CD4-positive, CD25-positive, alpha-beta regulatory T cell (primary cell): ENCODE data around the gene CLECL1. TPM values are rescaled to one million over a fixed set of nuclear protein-coding genes. Genes with fewer than 3 reads are reported as not detected.
A peak's percentile ranks its signal among the peaks of the same experiment; 100 is the strongest.

Experiments used
- ATAC-seq, 2 donors: fragments of 150-1000 bp; cut with Tn5 transposase; one replicate each; pipeline ENCODE4 v1.10.0; 2021; ENCODE audit warnings: low read depth in 2 of 2, moderate number of reproducible peaks in 2 of 2, moderate library complexity in 1 of 2
- DNase-seq, 3 donors: peaks; one replicate each; pipeline versions ENCODE4 v3.0.0 to v3.0.0-alpha.2; 2012 to 2022; ENCODE audit warnings: mixed read lengths in 1 of 3
- H3K27ac ChIP-seq: one replicate; pipeline ENCODE4 v1.7.0; 2013; ENCODE audit warnings: mild to moderate bottlenecking, low read length; ENCODE audit not compliant: insufficient read depth, poor library complexity, severe bottlenecking
- H3K27me3 ChIP-seq: one replicate; pipeline ENCODE4 v1.7.0; 2013; ENCODE audit warnings: low read length; ENCODE audit not compliant: control insufficient read depth, insufficient read depth
- H3K36me3 ChIP-seq: one replicate; pipeline ENCODE4 v1.7.0; 2013; ENCODE audit warnings: mild to moderate bottlenecking, low read length, moderate library complexity; ENCODE audit not compliant: control insufficient read depth, insufficient read depth
- H3K4me1 ChIP-seq: 2 replicates; pipeline ENCODE4 v1.7.0; 2013; ENCODE audit warnings: mild to moderate bottlenecking, low read length; ENCODE audit not compliant: insufficient read depth, control insufficient read depth, poor library complexity, severe bottlenecking
- H3K4me3 ChIP-seq: one replicate; pipeline ENCODE4 v1.7.0; 2013; ENCODE audit warnings: low read depth, mild to moderate bottlenecking, low read length, moderate library complexity
- H3K9me3 ChIP-seq, 2 experiments: 1 replicate in 1 of 2; 2 replicates in 1 of 2; pipeline ENCODE4 v1.7.0; 2013; ENCODE audit warnings: low read length in 2 of 2, mild to moderate bottlenecking in 1 of 2, moderate library complexity in 1 of 2; ENCODE audit not compliant: control insufficient read depth in 2 of 2
- H3K27ac Mint-ChIP-seq, 3 donors: one replicate each; pipeline ENCODE4 v1.8.0; 2020 to 2022; ENCODE audit warnings: mild to moderate bottlenecking in 3 of 3, mixed read lengths in 3 of 3, moderate library complexity in 2 of 3
- H3K27me3 Mint-ChIP-seq: one replicate; pipeline ENCODE4 v1.8.0; 2022; ENCODE audit warnings: mild to moderate bottlenecking, mixed read lengths
- H3K36me3 Mint-ChIP-seq: one replicate; pipeline ENCODE4 v1.8.0; 2020; ENCODE audit warnings: mixed read lengths
- H3K4me1 Mint-ChIP-seq, 4 donors: one replicate each; pipeline ENCODE4 v1.8.0; 2020 to 2022; ENCODE audit warnings: mixed read lengths in 4 of 4, mild to moderate bottlenecking in 1 of 4
- H3K4me3 Mint-ChIP-seq, 4 donors: one replicate each; pipeline ENCODE4 v1.8.0; 2020 to 2022; ENCODE audit warnings: mild to moderate bottlenecking in 4 of 4, mixed read lengths in 4 of 4, moderate library complexity in 3 of 4
- H3K9me3 Mint-ChIP-seq, 7 donors: one replicate each; pipeline ENCODE4 v1.8.0; 2020 to 2022; ENCODE audit warnings: mixed read lengths in 7 of 7, mild to moderate bottlenecking in 3 of 7, moderate library complexity in 2 of 7
- polyA plus RNA-seq, 4 donors: library from polyadenylated mRNA; unstranded; fragments of 300-500 nt; fragmentation: Illumina TruSeq; gene quantifications; one replicate each; pipeline ENCODE4 v1.2.3, GENCODE V29; 2021
- total RNA-seq: library from RNA; stranded (reverse); gene quantifications from one replicate; pipeline ENCODE4 v1.2.3, GENCODE V29; 2022

Gene CLECL1
- total and polyA plus RNA-seq, 5 donors from 2014 or later = 0.84 TPM; not detected in 4

- no peaks in the 10 kb centered on the region for H3K27me3 ChIP-seq
- peak overlapping the region; percentile 97 for H3K27ac ChIP-seq
- H3K9me3 ChIP-seq = no peaks in the 10 kb centered on the region
- Mint-ChIP-seq H3K27ac (peak overlapping the region; percentile 95 to 99 (median 99)), H3K9me3 (peaks cover 0 to 2% (median 0%) of the 10 kb centered on the region in 7 donors), H3K4me3 (peak overlapping the region; percentile 94 to 100 (median 98)), H3K36me3 (peaks cover under 1% of the 10 kb centered on the region), H3K4me1 (peaks cover 21 to 55% (median 45%) of the 10 kb centered on the region in 4 donors), H3K27me3 (no peaks in the 10 kb centered on the region)
- peak; percentile 13 to 22 for ATAC-seq
- H3K4me3 ChIP-seq = peak overlapping the region; percentile 100
- peaks cover 61% of the 10 kb centered on the region for H3K4me1 ChIP-seq
- peak in 2 of 3 donors; percentile 72 to 80 for DNase-seq
- peaks cover 3% of the 10 kb centered on the region for H3K36me3 ChIP-seq
Measured at GRCh38 chr12:9761419-9761781, 28.5 kb upstream of the CLECL1 start.

- H3K36me3 ChIP-seq = peaks cover 8% of the 10 kb centered on the region
- H3K36me3 Mint-ChIP-seq = peaks cover 5% of the 10 kb centered on the region
- ATAC-seq = peak; percentile 37 to 53
Measured at GRCh38 chr12:9760699-9761418, 28.0 kb upstream of the CLECL1 start, which contains the start of gene CD69. TSS of gene CD69 (minus strand) at chr12:9760901. CDS start at chr12:9760820, 81 bp downstream.

GRCh38 chr12:9760120-9760519 is 27.2 kb upstream of the CLECL1 start:
- Histone ChIP-seq H3K9me3 (no peaks in the 10 kb centered on the region), H3K27ac (peak overlapping the region; percentile 97), H3K36me3 (peaks cover 16% of the 10 kb centered on the region), H3K27me3 (no peaks in the 10 kb centered on the region), H3K4me3 (peak overlapping the region; percentile 100), H3K4me1 (peaks cover 67% of the 10 kb centered on the region)
- H3K4me3 Mint-ChIP-seq = peak overlapping the region; percentile 94 to 100 (median 98)
- H3K4me1 Mint-ChIP-seq = peaks cover 21 to 62% (median 49%) of the 10 kb centered on the region in 4 donors
- DNase-seq = peak in 1 of 3 donors; percentile 45
- ATAC-seq = no peak
- peaks cover 9% of the 10 kb centered on the region for H3K36me3 Mint-ChIP-seq
- peak overlapping the region; percentile 84 to 99 (median 99) for H3K27ac Mint-ChIP-seq
- no peaks in the 10 kb centered on the region for H3K27me3 Mint-ChIP-seq
- H3K9me3 Mint-ChIP-seq = peaks cover 0 to 2% (median 0%) of the 10 kb centered on the region in 7 donors

More at GRCh38 chr12:9760699-9761418, 28.0 kb upstream of the CLECL1 start, which contains the start of gene CD69:
- DNase-seq = peak; percentile 73 to 88 (median 87)
- Histone ChIP-seq H3K9me3 (no peaks in the 10 kb centered on the region), H3K4me3 (peak within 1 kb of the TSS; percentile 100), H3K27ac (peak within 1 kb of the TSS; percentile 97), H3K27me3 (no peaks in the 10 kb centered on the region), H3K4me1 (peaks cover 67% of the 10 kb centered on the region)
- Mint-ChIP-seq H3K27me3 (no peaks in the 10 kb centered on the region), H3K9me3 (peaks cover 0 to 2% (median 0%) of the 10 kb centered on the region in 7 donors), H3K4me1 (peaks cover 21 to 61% (median 49%) of the 10 kb centered on the region in 4 donors), H3K27ac (peak within 1 kb of the TSS; percentile 95 to 99 (median 99)), H3K4me3 (peak within 1 kb of the TSS; percentile 94 to 100 (median 98))

GRCh38 chr12:9759694-9760093 is 26.8 kb upstream of the CLECL1 start:
- peak overlapping the region; percentile 94 to 100 (median 98) for H3K4me3 Mint-ChIP-seq
- H3K9me3 ChIP-seq = no peaks in the 10 kb centered on the region
- peaks cover 20% of the 10 kb centered on the region for H3K36me3 ChIP-seq
- peaks cover 0 to 2% (median 0%) of the 10 kb centered on the region in 7 donors for H3K9me3 Mint-ChIP-seq
- no peak for DNase-seq
- peak overlapping the region; percentile 100 for H3K4me3 ChIP-seq
- H3K27me3 ChIP-seq = no peaks in the 10 kb centered on the region
- peaks cover 67% of the 10 kb centered on the region for H3K4me1 ChIP-seq
- H3K27ac ChIP-seq = peak overlapping the region; percentile 97
- peaks cover 13% of the 10 kb centered on the region for H3K36me3 Mint-ChIP-seq
- peak overlapping the region; percentile 84 to 99 (median 99) for H3K27ac Mint-ChIP-seq
- no peak for ATAC-seq
- peaks cover 20 to 62% (median 49%) of the 10 kb centered on the region in 4 donors for H3K4me1 Mint-ChIP-seq
- H3K27me3 Mint-ChIP-seq = no peaks in the 10 kb centered on the region

GRCh38 chr12:9758119-9758518 is 25.2 kb upstream of the CLECL1 start:
- no peak for ATAC-seq
- peaks cover 27% of the 10 kb centered on the region for H3K36me3 Mint-ChIP-seq
- peak overlapping the region; percentile 94 to 100 (median 98) for H3K4me3 Mint-ChIP-seq
- Histone ChIP-seq H3K27me3 (no peaks in the 10 kb centered on the region), H3K4me1 (peaks cover 65% of the 10 kb centered on the region), H3K27ac (peak overlapping the region; percentile 97), H3K36me3 (peaks cover 36% of the 10 kb centered on the region), H3K9me3 (no peaks in the 10 kb centered on the region), H3K4me3 (peak overlapping the region; percentile 100)
- H3K27ac Mint-ChIP-seq = peak overlapping the region; percentile 84 to 99 (median 99)
- peak in 1 of 3 donors; percentile 61 for DNase-seq
- H3K27me3 Mint-ChIP-seq = no peaks in the 10 kb centered on the region
- H3K9me3 Mint-ChIP-seq = peaks cover 0 to 2% (median 0%) of the 10 kb centered on the region in 7 donors
- H3K4me1 Mint-ChIP-seq = peaks cover 36 to 71% (median 59%) of the 10 kb centered on the region in 4 donors

- peak overlapping the region; percentile 100 for H3K4me3 ChIP-seq
- H3K36me3 Mint-ChIP-seq = peaks cover 32% of the 10 kb centered on the region
- peak in 1 of 3 donors; percentile 40 for DNase-seq
- H3K4me1 Mint-ChIP-seq = peaks cover 42 to 76% (median 63%) of the 10 kb centered on the region in 4 donors
- peaks cover 42% of the 10 kb centered on the region for H3K36me3 ChIP-seq
- H3K9me3 Mint-ChIP-seq = peaks cover 0 to 2% (median 0%) of the 10 kb centered on the region in 7 donors
- H3K27me3 Mint-ChIP-seq = no peaks in the 10 kb centered on the region
- ATAC-seq = no peak
- peaks cover 64% of the 10 kb centered on the region for H3K4me1 ChIP-seq
- peak overlapping the region; percentile 84 to 99 (median 99) for H3K27ac Mint-ChIP-seq
- H3K27ac ChIP-seq = peak overlapping the region; percentile 97
- H3K4me3 Mint-ChIP-seq = peak overlapping the region; percentile 94 to 100 (median 98)
- no peaks in the 10 kb centered on the region for H3K9me3 ChIP-seq
- H3K27me3 ChIP-seq = no peaks in the 10 kb centered on the region
Measured at GRCh38 chr12:9757433-9758025, 24.6 kb upstream of the CLECL1 start.

- Histone ChIP-seq H3K4me3 (peak overlapping the region; percentile 100), H3K27me3 (no peaks in the 10 kb centered on the region), H3K27ac (peak overlapping the region; percentile 97), H3K4me1 (peaks cover 56% of the 10 kb centered on the region), H3K36me3 (peaks cover 43% of the 10 kb centered on the region), H3K9me3 (no peaks in the 10 kb centered on the region)
- Mint-ChIP-seq H3K36me3 (peaks cover 33% of the 10 kb centered on the region), H3K9me3 (peaks cover 0 to 2% (median 0%) of the 10 kb centered on the region in 7 donors), H3K27ac (peak overlapping the region in 2 of 3 donors; percentile 65 to 99), H3K4me3 (peak overlapping the region; percentile 87 to 96 (median 90)), H3K4me1 (peaks cover 41 to 70% (median 58%) of the 10 kb centered on the region in 4 donors), H3K27me3 (no peaks in the 10 kb centered on the region)
- ATAC-seq (no peak), DNase-seq (no peak)
Measured at GRCh38 chr12:9756706-9757105, 23.8 kb upstream of the CLECL1 start.
